HepG2 (cell line): ENCODE results near the gene VDR. TPM values are rescaled to one million over a fixed set of nuclear protein-coding genes. Genes with fewer than 3 reads are reported as not detected.

Experiments used
- DNMT3B ChIP-seq: conservative IDR thresholded peaks from 2 replicates; pipeline ENCODE4 v1.6.1; 2016; ENCODE audit warnings: missing biosample characterization, control low read depth
- HMG20A ChIP-seq: IDR thresholded peaks from 2 replicates; pipeline ENCODE4 v1.6.1; 2016; ENCODE audit warnings: borderline replicate concordance
- HOXA5 ChIP-seq: sonication (generic); formaldehyde crosslinking; IDR thresholded peaks from 2 replicates; pipeline ENCODE4 v1.4.0; 2020; ENCODE audit warnings: missing genetic modification reagents
- JDP2 ChIP-seq: sonication (generic); formaldehyde crosslinking; IDR thresholded peaks from 2 replicates; pipeline ENCODE4 v1.8.1; 2022; ENCODE audit warnings: missing genetic modification reagents, borderline replicate concordance
- KMT2B ChIP-seq: IDR thresholded peaks from 2 replicates; pipeline ENCODE4 v1.6.1; 2016; ENCODE audit warnings: missing genetic modification reagents, missing compliant biosample characterization
- MTF2 ChIP-seq: sonication (generic); formaldehyde crosslinking; IDR thresholded peaks from 2 replicates; pipeline ENCODE4 v1.5.0; 2020; ENCODE audit warnings: missing genetic modification reagents, borderline replicate concordance
- PHF20 ChIP-seq: sonication (generic); formaldehyde crosslinking; IDR thresholded peaks from 2 replicates; pipeline ENCODE4 v1.5.0; 2020; ENCODE audit warnings: mild to moderate bottlenecking, missing genetic modification reagents
- SMC3 ChIP-seq: IDR thresholded peaks from 2 replicates; pipeline ENCODE4 v1.6.1; 2011; ENCODE audit warnings: low read length, improper control_type of control experiment
- ZFP62 ChIP-seq: sonication (generic); formaldehyde crosslinking; IDR thresholded peaks from 2 replicates; pipeline ENCODE4 v1.4.0; 2020; ENCODE audit warnings: missing genetic modification reagents
- ZFX ChIP-seq: sonication (generic); formaldehyde crosslinking; IDR thresholded peaks from 2 replicates; pipeline ENCODE4 v1.4.0; 2020; ENCODE audit warnings: mild to moderate bottlenecking, low read depth, missing genetic modification reagents, moderate library complexity
- ZKSCAN5 ChIP-seq: sonication (generic); formaldehyde crosslinking; IDR thresholded peaks from 2 replicates; pipeline ENCODE4 v1.5.1; 2020; ENCODE audit warnings: mild to moderate bottlenecking, missing genetic modification reagents
- ZNF160 ChIP-seq: sonication (generic); formaldehyde crosslinking; IDR thresholded peaks from 2 replicates; pipeline ENCODE4 v1.8.0; 2022; ENCODE audit warnings: mild to moderate bottlenecking, inconsistent platforms, missing genetic modification reagents
- ZNF777 ChIP-seq: sonication (generic); formaldehyde crosslinking; IDR thresholded peaks from 2 replicates; pipeline ENCODE4 v1.4.0; 2020; ENCODE audit warnings: missing genetic modification reagents
- ZNF816 ChIP-seq: sonication (generic); formaldehyde crosslinking; IDR thresholded peaks from 2 replicates; pipeline ENCODE4 v1.8.0; 2022; ENCODE audit warnings: missing genetic modification reagents, mild to moderate bottlenecking, borderline replicate concordance
- ZNF878 ChIP-seq: sonication (generic); formaldehyde crosslinking; IDR thresholded peaks from 2 replicates; pipeline ENCODE4 v1.8.1; 2023; ENCODE audit warnings: mild to moderate bottlenecking, missing genetic modification reagents, moderate library complexity
- polyA plus RNA-seq, 8 experiments: library from polyadenylated mRNA; depleted of rRNA in 3 of 8; stranded (reverse) in 7 of 8; unstranded in 1 of 8; fragments of >200 nt; fragmentation: Illumina TruSeq in 4 of 8; extraction: Trizol in 4 of 8; gene quantifications; 2 replicates each; pipeline versions ENCODE4 v1.2.1 to v1.2.3, GENCODE V29; 2011 to 2016; ENCODE audit warnings: low read depth in 4 of 8, missing spikeins in 1 of 8, mixed read lengths in 1 of 8; ENCODE audit not compliant: insufficient read depth in 1 of 8
- total RNA-seq, 5 experiments: library from RNA; depleted of rRNA; stranded (reverse); fragments of >200 nt; fragmentation: Illumina TruSeq; extraction: Trizol; gene quantifications; 2 replicates each; pipeline ENCODE4 v1.2.3, GENCODE V29; 2016; ENCODE audit warnings: low read depth in 1 of 5
- TF ChIP-seq, protein P1 (sequence below), 2 experiments: sonication (generic) in 1 of 2; formaldehyde crosslinking in 1 of 2; IDR thresholded peaks; 2 replicates each; pipeline versions ENCODE4 v1.6.1 to v1.9.0; 2014 to 2022; ENCODE audit warnings: antibody characterized with exemption in 1 of 2, borderline replicate concordance in 1 of 2, inconsistent platforms in 1 of 2, low read depth in 1 of 2, missing genetic modification reagents in 1 of 2
- TF ChIP-seq, protein P2 (sequence below): IDR thresholded peaks from 2 replicates; pipeline ENCODE4 v1.6.1; 2018; ENCODE audit warnings: missing genetic modification reagents, mild to moderate bottlenecking, missing compliant biosample characterization
- TF ChIP-seq, protein P3 (sequence below): sonication (generic); formaldehyde crosslinking; IDR thresholded peaks from 2 replicates; pipeline ENCODE4 v1.4.0; 2020; ENCODE audit warnings: low read depth, missing genetic modification reagents

VDR gene
- total and polyA plus RNA-seq, 2 of the 13 experiments (the other 11 are each of a cell fraction or from before 2014, with no cell fraction given), result 0.08 to 0.33 TPM

- TF ChIP-seq, protein P1, sequence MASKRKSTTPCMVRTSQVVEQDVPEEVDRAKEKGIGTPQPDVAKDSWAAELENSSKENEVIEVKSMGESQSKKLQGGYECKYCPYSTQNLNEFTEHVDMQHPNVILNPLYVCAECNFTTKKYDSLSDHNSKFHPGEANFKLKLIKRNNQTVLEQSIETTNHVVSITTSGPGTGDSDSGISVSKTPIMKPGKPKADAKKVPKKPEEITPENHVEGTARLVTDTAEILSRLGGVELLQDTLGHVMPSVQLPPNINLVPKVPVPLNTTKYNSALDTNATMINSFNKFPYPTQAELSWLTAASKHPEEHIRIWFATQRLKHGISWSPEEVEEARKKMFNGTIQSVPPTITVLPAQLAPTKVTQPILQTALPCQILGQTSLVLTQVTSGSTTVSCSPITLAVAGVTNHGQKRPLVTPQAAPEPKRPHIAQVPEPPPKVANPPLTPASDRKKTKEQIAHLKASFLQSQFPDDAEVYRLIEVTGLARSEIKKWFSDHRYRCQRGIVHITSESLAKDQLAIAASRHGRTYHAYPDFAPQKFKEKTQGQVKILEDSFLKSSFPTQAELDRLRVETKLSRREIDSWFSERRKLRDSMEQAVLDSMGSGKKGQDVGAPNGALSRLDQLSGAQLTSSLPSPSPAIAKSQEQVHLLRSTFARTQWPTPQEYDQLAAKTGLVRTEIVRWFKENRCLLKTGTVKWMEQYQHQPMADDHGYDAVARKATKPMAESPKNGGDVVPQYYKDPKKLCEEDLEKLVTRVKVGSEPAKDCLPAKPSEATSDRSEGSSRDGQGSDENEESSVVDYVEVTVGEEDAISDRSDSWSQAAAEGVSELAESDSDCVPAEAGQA (IDR thresholded peaks at IDR 0.05; ENCODE audit: low read depth), result no peak
- TF ChIP-seq, protein P1 (CRISPR knock-in tag; IDR thresholded peaks at IDR 0.05; ENCODE audit: borderline replicate concordance), result no peak
- no peak for TF ChIP-seq JDP2 (CRISPR knock-in tag)
- TF ChIP-seq HOXA5, result no peak
- TF ChIP-seq ZNF777 (CRISPR knock-in tag), result no peak
- no peak for TF ChIP-seq MTF2
- TF ChIP-seq SMC3, result peak; percentile 50
- peak; percentile 30; the same call in 1 of the 2 replicates for TF ChIP-seq ZKSCAN5 (CRISPR knock-in tag)
- peak; percentile 45; the same call in 1 of the 2 replicates for TF ChIP-seq HMG20A (CRISPR knock-in tag)
- peak; percentile 44; the same call in 1 of the 2 replicates for TF ChIP-seq ZNF160 (CRISPR knock-in tag)
- TF ChIP-seq ZNF816 (CRISPR knock-in tag), result peak; percentile 38; the same call in 1 of the 2 replicates
- no peak for TF ChIP-seq DNMT3B (CRISPR knock-in tag)
- no peak for TF ChIP-seq ZFP62
- TF ChIP-seq ZNF878, result 0 out of 2 replicates have a peak, but pooled peaks have one; percentile 63
- TF ChIP-seq PHF20 (CRISPR knock-in tag), result no peak
- TF ChIP-seq ZFX (CRISPR knock-in tag), result 0 out of 2 replicates have a peak, but pooled peaks have one; percentile 59
- TF ChIP-seq, protein P2, sequence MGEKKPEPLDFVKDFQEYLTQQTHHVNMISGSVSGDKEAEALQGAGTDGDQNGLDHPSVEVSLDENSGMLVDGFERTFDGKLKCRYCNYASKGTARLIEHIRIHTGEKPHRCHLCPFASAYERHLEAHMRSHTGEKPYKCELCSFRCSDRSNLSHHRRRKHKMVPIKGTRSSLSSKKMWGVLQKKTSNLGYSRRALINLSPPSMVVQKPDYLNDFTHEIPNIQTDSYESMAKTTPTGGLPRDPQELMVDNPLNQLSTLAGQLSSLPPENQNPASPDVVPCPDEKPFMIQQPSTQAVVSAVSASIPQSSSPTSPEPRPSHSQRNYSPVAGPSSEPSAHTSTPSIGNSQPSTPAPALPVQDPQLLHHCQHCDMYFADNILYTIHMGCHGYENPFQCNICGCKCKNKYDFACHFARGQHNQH (CRISPR knock-in tag), result 0 out of 2 replicates have a peak, but pooled peaks have one; percentile 6
- TF ChIP-seq, protein P3, sequence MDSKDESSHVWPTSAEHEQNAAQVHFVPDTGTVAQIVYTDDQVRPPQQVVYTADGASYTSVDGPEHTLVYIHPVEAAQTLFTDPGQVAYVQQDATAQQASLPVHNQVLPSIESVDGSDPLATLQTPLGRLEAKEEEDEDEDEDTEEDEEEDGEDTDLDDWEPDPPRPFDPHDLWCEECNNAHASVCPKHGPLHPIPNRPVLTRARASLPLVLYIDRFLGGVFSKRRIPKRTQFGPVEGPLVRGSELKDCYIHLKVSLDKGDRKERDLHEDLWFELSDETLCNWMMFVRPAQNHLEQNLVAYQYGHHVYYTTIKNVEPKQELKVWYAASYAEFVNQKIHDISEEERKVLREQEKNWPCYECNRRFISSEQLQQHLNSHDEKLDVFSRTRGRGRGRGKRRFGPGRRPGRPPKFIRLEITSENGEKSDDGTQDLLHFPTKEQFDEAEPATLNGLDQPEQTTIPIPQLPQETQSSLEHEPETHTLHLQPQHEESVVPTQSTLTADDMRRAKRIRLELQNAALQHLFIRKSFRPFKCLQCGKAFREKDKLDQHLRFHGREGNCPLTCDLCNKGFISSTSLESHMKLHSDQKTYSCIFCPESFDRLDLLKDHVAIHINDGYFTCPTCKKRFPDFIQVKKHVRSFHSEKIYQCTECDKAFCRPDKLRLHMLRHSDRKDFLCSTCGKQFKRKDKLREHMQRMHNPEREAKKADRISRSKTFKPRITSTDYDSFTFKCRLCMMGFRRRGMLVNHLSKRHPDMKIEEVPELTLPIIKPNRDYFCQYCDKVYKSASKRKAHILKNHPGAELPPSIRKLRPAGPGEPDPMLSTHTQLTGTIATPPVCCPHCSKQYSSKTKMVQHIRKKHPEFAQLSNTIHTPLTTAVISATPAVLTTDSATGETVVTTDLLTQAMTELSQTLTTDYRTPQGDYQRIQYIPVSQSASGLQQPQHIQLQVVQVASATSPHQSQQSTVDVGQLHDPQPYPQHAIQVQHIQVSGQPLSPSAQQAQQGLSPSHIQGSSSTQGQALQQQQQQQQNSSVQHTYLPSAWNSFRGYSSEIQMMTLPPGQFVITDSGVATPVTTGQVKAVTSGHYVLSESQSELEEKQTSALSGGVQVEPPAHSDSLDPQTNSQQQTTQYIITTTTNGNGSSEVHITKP (CRISPR knock-in tag), result no peak
- peak; percentile 29; the same call in 1 of the 2 replicates for TF ChIP-seq KMT2B
These were observed 44.9 kb upstream of the VDR start (continued) for GRCh38 chr12:47949441-47950341.
